Anterior cingulate cortex (tissue), 58 donors: Measurements from ENCODE around the gene RPS26.
"Not testable (repeated sequence)": the region's sequence is repeated elsewhere in the genome, so short reads cannot be mapped to it uniquely, and the experiment has no call there.

ENCODE experiments used
- DNase-seq, 58 donors: peaks; one replicate each; lab custom pipeline; 2025; lab: John Stamatoyannopoulos, UW

The RPS26 gene

DNA sequence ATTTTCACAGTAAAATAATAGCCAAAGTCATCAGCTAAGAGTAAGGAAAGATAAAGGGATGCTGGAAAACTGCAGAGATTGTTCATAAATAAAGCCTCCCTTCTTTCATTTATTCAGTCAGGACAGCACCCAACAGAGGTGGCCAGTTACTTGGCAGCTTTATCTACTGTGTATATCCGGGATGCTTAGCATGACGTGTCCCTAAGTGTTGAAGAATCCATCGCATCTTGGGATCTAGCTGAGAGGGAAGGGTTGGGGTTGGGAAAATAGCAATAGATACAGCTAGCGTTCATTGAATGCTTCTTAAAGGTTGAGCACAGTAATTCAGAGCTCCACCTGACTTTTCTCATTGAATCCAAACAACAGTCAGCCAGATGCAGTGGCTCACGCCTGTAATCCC lies 32.7 kb downstream of the RPS26 start:
- no peak for DNase-seq

DNA sequence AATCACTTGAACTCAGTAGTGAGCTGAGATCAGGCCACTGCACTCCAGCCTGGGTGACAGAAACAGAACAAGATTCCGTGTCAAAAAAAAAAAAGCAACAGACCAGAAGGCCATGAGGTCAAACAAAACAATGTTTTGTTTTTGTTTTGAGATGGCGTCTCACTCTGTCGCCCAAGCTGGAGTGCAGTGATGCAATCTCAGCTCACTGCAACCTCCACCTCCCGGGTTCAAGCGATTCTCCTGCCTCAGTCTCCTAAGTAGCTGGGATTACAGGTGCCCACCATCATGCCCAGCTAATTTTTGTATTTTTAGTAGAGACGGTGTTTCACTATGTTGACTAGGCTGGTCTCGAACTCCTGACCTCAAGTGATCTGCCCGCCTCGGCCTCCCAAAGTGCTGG lies 36.2 kb downstream of the RPS26 start:
- not testable (repeated sequence) for DNase-seq

DNA sequence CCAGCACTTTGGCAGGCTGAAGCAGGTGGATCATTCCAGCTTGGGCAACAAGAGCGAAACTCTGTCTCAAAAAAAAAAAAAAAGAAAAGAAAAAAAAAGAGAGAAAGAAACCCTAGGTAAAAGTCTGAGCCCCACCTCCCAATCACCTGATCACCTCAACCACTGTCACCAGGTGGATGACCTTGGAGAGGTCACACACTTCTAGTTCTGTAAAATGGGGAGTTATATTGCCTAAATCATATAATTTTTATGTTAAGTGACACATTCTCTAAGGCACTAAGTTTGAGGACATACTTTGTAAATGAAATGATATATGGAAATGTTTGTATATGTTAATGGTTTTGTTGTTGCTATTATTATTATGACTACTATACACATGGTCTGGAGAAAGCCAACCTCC lies 36.7 kb downstream of the RPS26 start:
- no peak for DNase-seq

DNA sequence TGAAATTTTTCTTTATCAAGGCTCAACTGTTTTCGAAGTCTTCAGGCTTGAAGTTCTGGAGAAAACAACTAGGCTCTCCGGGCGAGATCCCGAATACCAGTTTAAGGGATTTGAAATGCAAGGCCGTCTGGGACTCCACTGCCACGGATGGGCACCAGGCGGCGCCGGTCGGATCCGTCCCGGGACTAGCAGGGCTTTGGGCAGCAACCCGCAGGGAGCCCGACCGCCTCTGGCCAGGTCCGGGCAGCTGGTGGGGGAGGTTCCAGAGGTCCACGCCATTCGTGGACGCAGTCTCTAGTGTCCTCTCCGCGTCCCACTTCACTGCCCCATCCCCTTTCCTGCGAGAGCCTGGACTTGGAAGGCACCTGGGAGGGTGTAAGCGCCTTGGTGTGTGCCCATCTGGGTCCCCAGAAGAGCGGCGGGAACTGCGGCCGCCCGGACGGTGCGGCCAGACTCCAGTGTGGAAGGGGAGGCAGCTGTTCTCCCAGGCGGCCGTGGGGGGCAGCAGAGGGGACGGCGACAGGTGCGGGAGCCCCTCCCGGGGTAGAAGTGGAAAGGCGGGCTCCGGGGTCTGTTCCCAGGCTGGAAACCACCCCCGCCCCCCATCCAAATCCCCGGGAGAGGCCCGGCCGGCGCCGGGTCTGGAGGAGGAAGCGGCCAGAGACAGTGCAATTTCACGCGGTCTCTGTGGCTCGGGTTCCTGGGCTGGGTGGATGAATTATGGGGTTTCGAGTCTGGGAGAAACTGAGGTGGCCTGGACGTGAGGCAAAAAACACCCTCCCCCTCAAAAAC lies 37.4 kb downstream of the RPS26 start:
- DNase-seq: peak in 55 of 58 donors; percentile 10 to 89 (median 65)

DNA sequence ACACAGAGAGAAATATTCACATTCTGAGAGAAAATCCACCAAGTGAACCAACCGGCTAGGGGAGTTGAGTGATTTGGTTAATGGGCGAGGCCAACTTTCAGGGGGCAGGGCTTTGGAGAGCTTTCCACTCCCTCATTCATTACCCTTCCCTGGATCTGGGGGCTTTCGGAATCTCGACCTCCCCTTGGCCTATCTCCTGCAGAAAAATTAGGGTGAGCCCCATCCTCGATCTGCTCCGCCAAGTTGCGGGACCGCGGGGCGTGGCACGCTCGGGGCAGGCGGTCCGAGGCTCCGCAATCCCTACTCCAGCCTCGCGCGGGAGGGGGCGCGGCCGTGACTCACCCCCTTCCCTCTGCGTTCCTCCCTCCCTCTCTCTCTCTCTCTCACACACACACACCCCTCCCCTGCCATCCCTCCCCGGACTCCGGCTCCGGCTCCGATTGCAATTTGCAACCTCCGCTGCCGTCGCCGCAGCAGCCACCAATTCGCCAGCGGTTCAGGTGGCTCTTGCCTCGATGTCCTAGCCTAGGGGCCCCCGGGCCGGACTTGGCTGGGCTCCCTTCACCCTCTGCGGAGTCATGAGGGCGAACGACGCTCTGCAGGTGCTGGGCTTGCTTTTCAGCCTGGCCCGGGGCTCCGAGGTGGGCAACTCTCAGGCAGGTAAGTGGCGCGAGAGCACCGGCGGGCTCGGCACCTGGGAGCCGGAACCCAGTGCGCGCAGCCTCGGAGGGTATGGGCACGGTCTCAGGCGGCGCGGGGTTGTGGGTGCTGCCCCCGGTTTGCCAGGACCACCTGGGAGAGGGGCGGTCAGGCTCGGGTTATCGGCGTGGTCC lies 38.2 kb downstream of the RPS26 start, which contains the start of gene ERBB3:
Gene ERBB3 (plus strand): TSS at position 443 of the 833 bp plus-strand sequence. CDS start 136 bp downstream, at position 579.
- peak in 54 of 58 donors; percentile 4 to 86 (median 54) for DNase-seq

DNA sequence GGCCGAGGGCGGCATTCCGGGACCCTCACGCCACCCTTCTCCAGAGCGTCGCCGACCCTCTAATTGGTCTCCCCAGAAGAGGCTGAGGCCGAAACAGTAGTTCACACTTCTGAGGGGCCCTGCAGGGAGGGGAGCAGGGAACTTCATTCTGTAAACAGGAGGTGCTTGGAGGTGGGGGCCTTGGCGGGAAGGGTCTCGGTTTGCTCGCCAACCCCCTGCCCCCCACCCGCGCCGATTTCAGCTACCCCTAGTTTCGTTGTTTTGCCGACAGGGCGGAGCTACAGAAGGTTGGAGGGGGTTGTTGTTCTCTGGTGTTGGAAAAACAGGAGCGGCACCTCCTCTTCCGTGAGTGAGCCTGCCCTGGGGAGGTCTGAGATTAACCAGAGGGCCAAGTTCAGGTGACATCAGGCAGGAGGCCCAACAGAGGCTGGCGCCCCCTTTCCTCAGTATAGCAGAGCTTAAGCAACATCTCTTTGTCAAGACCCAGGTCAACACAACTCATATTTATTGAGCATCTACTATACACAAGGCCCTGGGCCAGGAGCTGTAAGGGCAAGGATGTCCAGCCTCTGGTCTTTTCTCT lies 38.9 kb downstream of the RPS26 start:
- peak in 3 of 58 donors; percentile 5 to 32 (median 7) for DNase-seq

DNA sequence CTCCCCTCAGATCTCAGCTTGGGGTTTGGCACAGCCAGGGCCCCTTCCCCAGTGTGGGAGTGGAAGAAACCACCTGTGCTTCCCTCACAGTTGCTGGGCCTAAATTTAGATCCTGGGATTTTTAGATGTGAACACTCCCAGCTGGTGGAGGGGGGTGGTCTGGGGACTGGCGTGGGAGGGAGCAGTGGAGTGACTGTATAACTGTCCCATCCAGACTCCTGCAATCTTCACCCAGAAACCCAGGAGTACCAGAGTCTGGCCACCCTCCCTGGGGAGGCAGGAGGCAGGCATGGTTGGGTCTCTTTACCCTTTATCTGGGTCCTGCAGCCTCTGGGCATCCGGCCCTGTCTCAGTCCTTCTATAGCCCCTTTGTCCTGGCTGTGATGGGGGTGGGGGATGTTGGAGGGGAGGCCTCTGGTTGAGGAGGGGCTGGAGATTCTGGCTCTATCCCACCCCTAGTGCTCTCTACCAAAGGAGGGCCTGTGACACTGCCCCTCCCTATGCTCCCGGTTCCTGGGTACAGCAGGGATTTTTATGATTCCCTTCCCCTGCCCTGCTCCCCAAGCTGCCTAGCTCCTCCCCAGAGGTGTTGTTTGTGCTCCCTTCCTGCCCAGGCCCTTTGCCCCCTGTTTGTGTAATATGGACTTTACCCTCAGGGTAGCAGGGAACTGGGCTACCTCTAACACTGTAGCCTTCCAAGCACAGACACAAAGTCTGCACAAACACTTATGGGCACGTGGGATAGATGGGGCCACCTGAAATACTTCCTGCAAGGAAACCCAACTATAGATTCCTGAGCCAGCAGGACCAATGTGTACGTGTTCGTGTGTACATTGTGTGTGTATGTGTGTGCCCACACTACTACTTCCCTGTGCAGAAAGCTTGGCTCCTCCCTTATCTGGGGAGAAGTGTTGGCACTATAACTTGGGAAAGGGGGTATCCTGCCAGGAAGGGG lies 40.0 kb downstream of the RPS26 start:
- peak in 46 of 58 donors; percentile 3 to 76 (median 44) for DNase-seq

DNA sequence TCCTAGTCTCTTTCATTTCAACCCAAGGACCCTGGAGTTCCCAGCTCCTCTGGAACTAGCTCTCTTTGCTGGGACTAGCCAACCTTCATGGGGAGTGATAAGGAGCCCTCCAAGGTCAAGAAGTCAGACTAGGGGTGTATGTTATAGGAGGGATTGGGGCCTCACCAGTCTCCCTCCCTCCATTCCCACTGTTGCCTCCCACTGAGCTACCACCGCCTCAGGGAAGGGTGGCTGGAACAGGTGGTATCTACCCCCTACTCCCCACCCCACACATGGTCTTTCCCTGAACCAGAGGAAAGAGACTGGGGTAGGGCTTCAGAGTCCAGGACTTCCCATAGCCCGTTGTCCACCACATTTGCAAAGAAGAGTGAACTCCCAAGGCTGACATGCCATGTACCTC lies 40.7 kb downstream of the RPS26 start:
- DNase-seq: peak in 6 of 58 donors; percentile 0 to 49 (median 19)

DNA sequence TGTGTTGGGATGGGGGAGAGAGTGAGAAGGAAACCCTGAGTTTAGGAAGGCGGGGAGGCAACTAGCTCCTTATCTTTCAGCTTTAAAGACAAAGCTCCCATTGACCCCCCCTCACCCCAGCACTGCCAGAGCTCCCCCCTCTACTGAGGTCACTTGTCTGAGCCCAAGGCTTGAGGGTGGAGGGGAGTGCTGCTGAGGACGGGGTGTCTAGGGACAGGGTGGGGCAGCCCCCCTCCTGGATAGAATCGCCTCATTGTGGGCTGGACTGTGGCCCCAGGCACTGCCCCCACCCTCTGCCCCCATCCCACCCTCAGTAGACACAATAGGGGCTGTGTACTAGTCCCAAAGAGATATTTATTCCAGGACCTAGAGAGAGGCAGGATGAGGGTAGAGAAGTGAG lies 41.2 kb downstream of the RPS26 start:
- peak in 54 of 58 donors; percentile 6 to 95 (median 74) for DNase-seq

DNA sequence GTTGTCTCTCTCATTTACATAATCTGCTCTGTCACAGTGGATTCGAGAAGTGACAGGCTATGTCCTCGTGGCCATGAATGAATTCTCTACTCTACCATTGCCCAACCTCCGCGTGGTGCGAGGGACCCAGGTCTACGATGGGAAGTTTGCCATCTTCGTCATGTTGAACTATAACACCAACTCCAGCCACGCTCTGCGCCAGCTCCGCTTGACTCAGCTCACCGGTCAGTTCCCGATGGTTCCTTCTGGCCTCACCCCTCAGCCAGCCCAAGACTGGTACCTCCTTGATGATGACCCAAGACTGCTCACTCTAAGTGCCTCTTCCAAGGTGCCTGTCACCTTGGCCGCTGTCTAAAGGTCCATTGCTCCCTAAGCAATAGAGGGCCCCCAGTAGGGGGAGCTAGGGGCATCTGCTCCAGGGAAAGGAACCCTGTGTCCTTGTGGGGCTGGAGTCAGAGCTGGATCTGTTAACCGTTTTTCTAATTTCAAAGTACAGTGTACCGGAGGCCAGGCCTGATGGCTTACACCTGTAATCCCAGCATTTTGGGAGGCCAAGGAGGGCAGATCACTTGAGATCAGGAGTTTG lies 43.3 kb downstream of the RPS26 start:
- DNase-seq: no peak

DNA sequence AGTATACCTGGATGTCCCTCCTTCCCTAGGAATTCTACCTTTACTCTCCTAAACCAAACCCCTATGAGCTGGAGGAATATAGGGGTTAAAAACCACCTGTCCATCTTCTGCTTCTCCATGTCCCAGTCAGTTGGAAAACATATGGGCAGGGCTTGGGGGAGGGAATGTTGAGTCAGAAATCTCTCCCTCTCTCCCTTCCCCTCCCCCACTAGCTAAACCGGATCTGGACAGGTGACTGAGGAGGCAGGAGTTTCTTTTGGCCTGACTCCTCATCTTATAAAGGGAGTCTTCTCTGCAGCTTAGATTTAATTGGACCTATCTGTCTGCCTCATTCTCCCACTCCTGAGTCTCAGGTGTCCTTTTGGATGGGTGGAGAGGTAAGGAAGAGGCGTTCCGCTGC lies 44.4 kb downstream of the RPS26 start:
- DNase-seq: no peak

DNA sequence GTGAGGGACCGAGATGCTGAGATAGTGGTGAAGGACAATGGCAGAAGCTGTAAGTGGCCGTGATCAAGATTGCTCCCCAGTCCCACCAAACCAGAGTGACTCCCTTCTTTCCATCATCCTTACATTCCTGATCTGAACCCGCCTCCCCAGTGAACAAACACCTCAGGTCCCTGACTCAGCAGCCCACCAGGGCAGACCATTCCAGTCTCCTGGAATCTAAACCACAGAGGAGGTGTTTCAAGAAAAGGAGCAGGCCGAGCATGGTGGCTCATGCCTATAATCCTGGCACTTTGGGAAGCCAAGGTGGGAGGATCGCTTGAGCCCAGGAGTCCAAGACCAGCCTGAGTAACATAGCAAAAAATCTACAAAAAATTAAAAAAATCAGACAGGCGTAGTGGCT lies 44.9 kb downstream of the RPS26 start:
- DNase-seq: no peak

DNA sequence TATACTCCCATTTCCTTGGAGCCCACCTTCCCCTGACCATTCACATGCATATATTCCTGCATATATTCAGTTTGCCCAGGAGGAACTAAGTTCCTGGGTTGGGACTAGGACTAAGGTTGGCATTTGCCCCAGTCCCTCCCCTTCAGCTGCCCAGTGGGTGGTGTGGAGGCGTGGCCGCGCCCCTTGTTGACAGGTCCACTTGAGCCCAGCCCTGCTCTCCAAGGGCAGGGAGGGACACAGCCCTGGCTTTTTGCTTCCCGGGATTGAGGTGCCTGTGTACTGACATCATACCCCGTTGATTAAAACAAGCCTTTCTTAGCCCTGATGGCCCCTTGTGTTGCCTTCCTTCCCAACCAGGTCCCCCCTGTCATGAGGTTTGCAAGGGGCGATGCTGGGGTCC lies 45.5 kb downstream of the RPS26 start:
- peak in 8 of 58 donors; percentile 1 to 27 (median 14) for DNase-seq
